Gastroesophageal sphincter (tissue), 3 donors: ENCODE measurements around the gene PTPRJ.

ENCODE experiments used
- EP300 ChIP-seq: sonication (generic); formaldehyde crosslinking; IDR thresholded peaks from one replicate; pipeline ENCODE4 v1.6.1; 2017; ENCODE audit warnings: antibody characterized with exemption, mild to moderate bottlenecking
- POLR2A ChIP-seq, 2 donors: fragments of 450-650 bp; IDR thresholded peaks; one replicate each; pipeline ENCODE4 v1.6.1; 2017; ENCODE audit warnings: antibody characterized with exemption in 2 of 2, mild to moderate bottlenecking in 2 of 2, moderate library complexity in 1 of 2
- POLR2AphosphoS5 ChIP-seq: sonication (generic); formaldehyde crosslinking; IDR thresholded peaks from one replicate; pipeline ENCODE4 v1.6.1; 2017; ENCODE audit warnings: antibody characterized with exemption
- TF ChIP-seq, protein P1 (sequence below), 4 experiments: fragments of 200-600 bp in 2 of 4; fragments of 450-650 bp in 2 of 4; sonication (generic) in 1 of 4; IDR thresholded peaks; one replicate each; pipeline ENCODE4 v1.5.1; 2017 to 2019; ENCODE audit warnings: antibody characterized with exemption in 4 of 4, mild to moderate bottlenecking in 2 of 4, moderate library complexity in 2 of 4

DNA sequence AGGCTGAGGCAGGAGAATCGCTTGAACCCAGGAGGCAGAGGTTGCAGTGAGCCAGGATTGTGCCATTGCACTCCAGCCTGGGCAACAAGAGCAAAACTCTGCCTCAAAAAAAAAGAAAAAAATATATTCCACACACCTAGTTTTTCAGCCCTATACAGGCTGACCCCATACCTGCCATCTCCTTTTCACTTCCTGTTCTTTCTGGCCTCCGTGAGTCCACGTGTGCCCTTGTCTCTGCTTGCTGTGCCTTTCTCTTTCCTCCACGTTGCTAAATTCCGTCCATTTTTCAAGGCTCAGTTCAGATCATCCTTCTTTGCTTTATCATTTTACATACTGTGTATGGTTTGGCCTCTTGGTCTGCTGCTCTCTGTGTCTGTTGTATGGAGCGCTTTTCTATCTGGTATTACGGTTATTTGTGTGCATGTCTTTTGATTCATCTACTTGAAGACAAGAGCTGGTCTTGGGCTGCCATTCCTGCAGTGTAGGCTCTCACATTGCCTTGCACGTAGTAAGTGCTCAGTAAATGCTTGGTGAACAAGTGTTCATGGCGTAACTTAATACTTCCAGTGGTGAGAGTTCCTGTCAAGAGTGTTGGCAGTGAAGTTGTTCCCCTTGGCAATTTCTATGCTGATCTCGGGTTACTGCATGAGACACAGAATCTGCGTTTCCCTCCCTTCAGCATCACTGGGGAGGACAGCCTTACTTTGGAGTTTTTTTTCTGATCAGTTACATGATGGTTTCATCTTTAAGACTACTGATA, 57.5 kb downstream of the PTPRJ start:
- TF ChIP-seq POLR2A (IDR thresholded peaks at IDR 0.05) (no peak), EP300 (no peak), POLR2AphosphoS5 (no peak)
- TF ChIP-seq, protein P1, sequence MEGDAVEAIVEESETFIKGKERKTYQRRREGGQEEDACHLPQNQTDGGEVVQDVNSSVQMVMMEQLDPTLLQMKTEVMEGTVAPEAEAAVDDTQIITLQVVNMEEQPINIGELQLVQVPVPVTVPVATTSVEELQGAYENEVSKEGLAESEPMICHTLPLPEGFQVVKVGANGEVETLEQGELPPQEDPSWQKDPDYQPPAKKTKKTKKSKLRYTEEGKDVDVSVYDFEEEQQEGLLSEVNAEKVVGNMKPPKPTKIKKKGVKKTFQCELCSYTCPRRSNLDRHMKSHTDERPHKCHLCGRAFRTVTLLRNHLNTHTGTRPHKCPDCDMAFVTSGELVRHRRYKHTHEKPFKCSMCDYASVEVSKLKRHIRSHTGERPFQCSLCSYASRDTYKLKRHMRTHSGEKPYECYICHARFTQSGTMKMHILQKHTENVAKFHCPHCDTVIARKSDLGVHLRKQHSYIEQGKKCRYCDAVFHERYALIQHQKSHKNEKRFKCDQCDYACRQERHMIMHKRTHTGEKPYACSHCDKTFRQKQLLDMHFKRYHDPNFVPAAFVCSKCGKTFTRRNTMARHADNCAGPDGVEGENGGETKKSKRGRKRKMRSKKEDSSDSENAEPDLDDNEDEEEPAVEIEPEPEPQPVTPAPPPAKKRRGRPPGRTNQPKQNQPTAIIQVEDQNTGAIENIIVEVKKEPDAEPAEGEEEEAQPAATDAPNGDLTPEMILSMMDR (IDR thresholded peaks at IDR 0.05): no peak
